ENCODE measurements around the gene PTP4A2.

- no peak for TF ChIP-seq EZH2 (IDR thresholded peaks at IDR 0.05)
- no peak for TF ChIP-seq POLR2AphosphoS5 (IDR thresholded peaks at IDR 0.05; ENCODE audit: borderline replicate concordance, low read depth, low read length)
Measured at GRCh38 chr1:31949862-31950261, 11.7 kb upstream of the PTP4A2 start.
